ENCODE measurements around the gene YBX2.

Gene YBX2

GRCh38 chr17:7242717-7243452 lies 51.6 kb downstream of the YBX2 start:
- H3K27ac ChIP-seq: peak overlapping the region; percentile 94
- TF ChIP-seq ZFX (IDR thresholded peaks at IDR 0.05) (no peak), CTCF (conservative IDR thresholded peaks at IDR 0.05) (no peak)

- peak within 1 kb of the TSS; percentile 94 for H3K27ac ChIP-seq
- TF ChIP-seq CTCF (conservative IDR thresholded peaks at IDR 0.05): no peak
- 0 out of 2 replicates have a peak, but pooled peaks have one; percentile 24 for TF ChIP-seq ZFX (IDR thresholded peaks at IDR 0.05)
These were observed 52.4 kb downstream of the YBX2 start, which contains the start of gene GABARAP for GRCh38 chr17:7241783-7242716. TSS of gene GABARAP (minus strand) at chr17:7242449. CDS start at chr17:7242330, 119 bp downstream.

GRCh38 chr17:7241090-7241733 lies 53.2 kb downstream of the YBX2 start:
- TF ChIP-seq ZFX (IDR thresholded peaks at IDR 0.05): no peak
- TF ChIP-seq CTCF (conservative IDR thresholded peaks at IDR 0.05): no peak
- H3K27ac ChIP-seq: peak overlapping the region; percentile 94

GRCh38 chr17:7240375-7240774 lies 54.1 kb downstream of the YBX2 start:
- H3K27ac ChIP-seq: peak overlapping the region; percentile 94
- TF ChIP-seq CTCF (conservative IDR thresholded peaks at IDR 0.05) (no peak), ZFX (IDR thresholded peaks at IDR 0.05) (no peak)

- peak within 1 kb of the TSS; percentile 98 for H3K27ac ChIP-seq
- TF ChIP-seq CTCF (conservative IDR thresholded peaks at IDR 0.05): no peak
- TF ChIP-seq ZFX (IDR thresholded peaks at IDR 0.05): no peak
These were observed 55.1 kb downstream of the YBX2 start, which contains the start of gene PHF23 for GRCh38 chr17:7239091-7240027. TSS of gene PHF23 (minus strand) at chr17:7239457. CDS start at chr17:7239279, 178 bp downstream.

GRCh38 chr17:7238420-7239090 lies 55.9 kb downstream of the YBX2 start:
- TF ChIP-seq CTCF (conservative IDR thresholded peaks at IDR 0.05) (no peak), ZFX (IDR thresholded peaks at IDR 0.05) (peak; percentile 37; the same call in 1 of the 2 replicates)
- H3K27ac ChIP-seq: peak overlapping the region; percentile 98
